ENCODE results near the gene SLC31A1.

GRCh38 chr9:113278840-113279239 is 57.5 kb downstream of the SLC31A1 start:
- TF ChIP-seq POLR2A (IDR thresholded peaks at IDR 0.05; ENCODE audit: low read depth, low read length) (no peak), POLR2AphosphoS5 (IDR thresholded peaks at IDR 0.05; ENCODE audit: low read depth, low read length) (no peak), TAF1 (IDR thresholded peaks at IDR 0.05; ENCODE audit: borderline replicate concordance, low read depth, low read length) (no peak)

All from GM12892 (cell line).